NCI-H446 treated with DMSO at 0.1 percent for 48 hours (cell line): ENCODE measurements around the gene SNURF.
"Not testable (repeated sequence)": the region's sequence is repeated elsewhere in the genome, so short reads cannot be mapped to it uniquely, and the experiment has no call there.

Experiments
- DNase-seq: peaks from one replicate; lab custom pipeline; 2025; lab: John Stamatoyannopoulos, UW

SNURF gene

GRCh38 chr15:24954783-24955530 is at the start of gene SNURF, which contains the start of gene SNRPN:
Gene SNURF, plus strand, starts transcription at chr15:24954987. Its CDS starts 62 bp downstream, at chr15:24955049.
Gene SNRPN, plus strand, starts transcription at chr15:24954987. Its CDS starts 19,467 bp downstream, at chr15:24974454.
- DNase-seq, result peak; percentile 1

- no peak for DNase-seq
These were observed 38.3 kb upstream of the SNURF start for GRCh38 chr15:24916305-24917009.

GRCh38 chr15:24917431-24917830 is 37.4 kb upstream of the SNURF start:
- DNase-seq, result no peak

GRCh38 chr15:24919446-24919845 is 35.3 kb upstream of the SNURF start:
- DNase-seq, result no peak

- DNase-seq, result not testable (repeated sequence)
These were observed 32.0 kb upstream of the SNURF start for GRCh38 chr15:24922781-24923180.

GRCh38 chr15:24924153-24924552 is 30.6 kb upstream of the SNURF start:
- no peak for DNase-seq

GRCh38 chr15:24924621-24925020 is 30.2 kb upstream of the SNURF start:
- no peak for DNase-seq

GRCh38 chr15:24931874-24932732 is 22.7 kb upstream of the SNURF start:
- not testable (repeated sequence) for DNase-seq

GRCh38 chr15:24933716-24934115 is 21.1 kb upstream of the SNURF start:
- no peak for DNase-seq

GRCh38 chr15:24938224-24938623 is 16.6 kb upstream of the SNURF start:
- not testable (repeated sequence) for DNase-seq

- DNase-seq, result no peak
These were observed 14.6 kb upstream of the SNURF start for GRCh38 chr15:24940236-24940635.

- DNase-seq, result no peak
These were observed 11.4 kb upstream of the SNURF start for GRCh38 chr15:24943361-24943760.

- DNase-seq, result no peak
These were observed 9.8 kb upstream of the SNURF start for GRCh38 chr15:24944954-24945353.

GRCh38 chr15:24945711-24946110 is 9.1 kb upstream of the SNURF start:
- DNase-seq, result no peak

- no peak for DNase-seq
These were observed 6.3 kb upstream of the SNURF start for GRCh38 chr15:24948495-24948894.

GRCh38 chr15:24955531-24955921 is 739 bp downstream of the SNURF start:
- DNase-seq, result no peak

- peak; percentile 72 for DNase-seq
These were observed 1.5 kb downstream of the SNURF start for GRCh38 chr15:24956111-24956838.

- no peak for DNase-seq
These were observed 2.9 kb downstream of the SNURF start for GRCh38 chr15:24957691-24958090.

- DNase-seq, result no peak
These were observed 7.2 kb downstream of the SNURF start for GRCh38 chr15:24961967-24962366.

- no peak for DNase-seq
These were observed 8.1 kb downstream of the SNURF start for GRCh38 chr15:24962880-24963279.

GRCh38 chr15:24966364-24967103 is 11.7 kb downstream of the SNURF start:
- no peak for DNase-seq
